Vagina (tissue), 2 donors: ENCODE data around the gene RNF8.

Experiments used
- POLR2A ChIP-seq, 2 donors: fragments of 450-650 bp; IDR thresholded peaks; one replicate each; pipeline ENCODE4 v1.6.1; 2017; ENCODE audit warnings: antibody characterized with exemption in 2 of 2, mild to moderate bottlenecking in 2 of 2, moderate library complexity in 2 of 2
- TF ChIP-seq, protein P1 (sequence below), 3 experiments: fragments of 450-650 bp in 2 of 3; fragments of 200-600 bp in 1 of 3; sonication (generic) in 1 of 3; IDR thresholded peaks; one replicate each; pipeline ENCODE4 v1.5.1; 2017 to 2019; ENCODE audit warnings: antibody characterized with exemption in 3 of 3, mild to moderate bottlenecking in 2 of 3, moderate library complexity in 2 of 3

DNA sequence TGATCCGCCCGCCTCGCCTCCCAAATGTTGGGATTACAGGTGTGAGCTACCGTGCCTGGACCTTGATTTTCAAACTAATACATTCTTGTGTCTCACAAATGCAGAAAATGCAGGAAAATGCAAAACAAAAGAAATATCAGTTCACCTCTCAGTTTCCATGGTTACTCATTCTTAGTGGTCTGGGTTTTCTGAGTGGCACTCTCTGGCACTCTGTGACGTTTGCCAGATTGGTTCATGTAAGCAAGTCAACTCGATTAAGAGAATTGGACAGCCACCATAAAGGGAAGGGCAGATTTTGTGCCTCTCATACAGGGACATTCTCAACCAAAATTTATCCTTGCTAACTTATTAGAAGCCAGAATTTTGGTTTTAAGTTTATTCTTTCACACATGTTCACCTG lies 87.9 kb downstream of the RNF8 start:
- TF ChIP-seq, protein P1, sequence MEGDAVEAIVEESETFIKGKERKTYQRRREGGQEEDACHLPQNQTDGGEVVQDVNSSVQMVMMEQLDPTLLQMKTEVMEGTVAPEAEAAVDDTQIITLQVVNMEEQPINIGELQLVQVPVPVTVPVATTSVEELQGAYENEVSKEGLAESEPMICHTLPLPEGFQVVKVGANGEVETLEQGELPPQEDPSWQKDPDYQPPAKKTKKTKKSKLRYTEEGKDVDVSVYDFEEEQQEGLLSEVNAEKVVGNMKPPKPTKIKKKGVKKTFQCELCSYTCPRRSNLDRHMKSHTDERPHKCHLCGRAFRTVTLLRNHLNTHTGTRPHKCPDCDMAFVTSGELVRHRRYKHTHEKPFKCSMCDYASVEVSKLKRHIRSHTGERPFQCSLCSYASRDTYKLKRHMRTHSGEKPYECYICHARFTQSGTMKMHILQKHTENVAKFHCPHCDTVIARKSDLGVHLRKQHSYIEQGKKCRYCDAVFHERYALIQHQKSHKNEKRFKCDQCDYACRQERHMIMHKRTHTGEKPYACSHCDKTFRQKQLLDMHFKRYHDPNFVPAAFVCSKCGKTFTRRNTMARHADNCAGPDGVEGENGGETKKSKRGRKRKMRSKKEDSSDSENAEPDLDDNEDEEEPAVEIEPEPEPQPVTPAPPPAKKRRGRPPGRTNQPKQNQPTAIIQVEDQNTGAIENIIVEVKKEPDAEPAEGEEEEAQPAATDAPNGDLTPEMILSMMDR (IDR thresholded peaks at IDR 0.05), result no peak
- TF ChIP-seq POLR2A (IDR thresholded peaks at IDR 0.05), result no peak
